GM23338 (cell line): ENCODE results near the gene POLR3K. TPM values are rescaled to one million over a fixed set of nuclear protein-coding genes. Genes with fewer than 3 reads are reported as not detected.

ENCODE experiments used
- ATAC-seq: fragments of 200-7000 bp; cut with Tn5 transposase; 3 replicates; pipeline ENCODE4 v1.9.1; 2020
- DNase-seq: peaks from one replicate; pipeline ENCODE4 v3.0.0-alpha.2; 2015; ENCODE audit warnings: low spot score
- H2AFZ ChIP-seq: fragments of 200-600 bp; sonication (generic); 2 replicates; pipeline ENCODE4 v1.8.0; 2016; ENCODE audit warnings: antibody characterized with exemption, mild to moderate bottlenecking, moderate library complexity
- H3F3A ChIP-seq: fragments of 200-600 bp; sonication (generic); replicated peaks from 2 replicates; pipeline ENCODE4 v1.8.0; 2017; ENCODE audit warnings: antibody characterized with exemption, mixed run types, low read depth
- H3K27ac ChIP-seq: fragments of 200-600 bp; sonication (generic); 2 replicates; pipeline ENCODE4 v1.6.1; 2016; ENCODE audit warnings: low read depth
- H3K27me3 ChIP-seq: fragments of 200-600 bp; sonication (generic); 2 replicates; pipeline ENCODE4 v1.8.0; 2016; ENCODE audit warnings: mild to moderate bottlenecking, mixed run types, moderate library complexity; ENCODE audit not compliant: insufficient read depth
- H3K36me3 ChIP-seq: fragments of 200-600 bp; sonication (generic); 2 replicates; pipeline ENCODE4 v1.8.0; 2016; ENCODE audit warnings: mild to moderate bottlenecking; ENCODE audit not compliant: insufficient read depth
- H3K4me1 ChIP-seq: fragments of 200-600 bp; sonication (generic); 2 replicates; pipeline ENCODE4 v1.8.0; 2016; ENCODE audit warnings: mild to moderate bottlenecking, moderate library complexity; ENCODE audit not compliant: insufficient read depth
- H3K4me2 ChIP-seq: fragments of 200-600 bp; sonication (generic); 2 replicates; pipeline ENCODE4 v1.7.1; 2017; ENCODE audit warnings: mixed run types
- H3K4me3 ChIP-seq: fragments of 200-600 bp; sonication (generic); 2 replicates; pipeline ENCODE4 v1.6.1; 2016; ENCODE audit warnings: mixed run types
- H3K79me2 ChIP-seq: fragments of 200-600 bp; sonication (generic); replicated peaks from 2 replicates; pipeline ENCODE4 v1.8.0; 2017; ENCODE audit warnings: mild to moderate bottlenecking; ENCODE audit not compliant: insufficient read depth
- H3K9me2 ChIP-seq: fragments of 200-600 bp; sonication (generic); 2 replicates; pipeline ENCODE4 v1.8.0; 2017; ENCODE audit not compliant: insufficient read depth
- H4K20me1 ChIP-seq: fragments of 200-600 bp; sonication (generic); replicated peaks from 2 replicates; pipeline ENCODE4 v1.8.0; 2017; ENCODE audit warnings: mild to moderate bottlenecking; ENCODE audit not compliant: insufficient read depth
- H3K27ac Mint-ChIP-seq: 2 replicates; pipeline ENCODE4 v1.8.0; 2020; ENCODE audit warnings: inconsistent platforms, mild to moderate bottlenecking, moderate library complexity, mixed read lengths
- H3K27me3 Mint-ChIP-seq: 3 replicates; pipeline ENCODE4 v1.8.0; 2022; ENCODE audit warnings: low read depth, mild to moderate bottlenecking, moderate library complexity, mixed read lengths, inconsistent platforms; ENCODE audit not compliant: insufficient read depth, poor library complexity
- H3K36me3 Mint-ChIP-seq: 3 replicates; pipeline ENCODE4 v1.8.0; 2021; ENCODE audit warnings: low read depth, mild to moderate bottlenecking, inconsistent platforms, moderate library complexity, mixed read lengths
- H3K4me1 Mint-ChIP-seq: 3 replicates; pipeline ENCODE4 v1.8.0; 2020; ENCODE audit warnings: mild to moderate bottlenecking, inconsistent platforms, mixed read lengths
- H3K4me3 Mint-ChIP-seq: 3 replicates; pipeline ENCODE4 v1.8.0; 2021; ENCODE audit warnings: moderate library complexity, mild to moderate bottlenecking, inconsistent platforms, mixed read lengths
- H3K9me3 Mint-ChIP-seq: 3 replicates; pipeline ENCODE4 v1.8.0; 2020; ENCODE audit warnings: moderate library complexity, mild to moderate bottlenecking, inconsistent platforms, mixed read lengths
- CTCF ChIP-seq, 2 experiments: fragments of 200-600 bp in 1 of 2; sonication (generic) in 1 of 2; conservative IDR thresholded peaks; 2 replicates each; pipeline versions ENCODE4 v1.5.1 to v1.6.1; 2016 to 2017; ENCODE audit warnings: antibody characterized with exemption in 2 of 2, low read depth in 2 of 2, mild to moderate bottlenecking in 2 of 2, moderate library complexity in 1 of 2
- EZH2 ChIP-seq: fragments of 200-600 bp; sonication (generic); IDR thresholded peaks from one replicate; pipeline ENCODE4 v1.8.0; 2017; ENCODE audit warnings: antibody characterized with exemption, mild to moderate bottlenecking, low read depth; ENCODE audit not compliant: unreplicated experiment
- EZH2phosphoT487 ChIP-seq: fragments of 200-600 bp; sonication (generic); IDR thresholded peaks from one replicate; pipeline ENCODE4 v1.8.1; 2018; ENCODE audit warnings: antibody characterized with exemption; ENCODE audit not compliant: unreplicated experiment
- JUNB ChIP-seq: IDR thresholded peaks from one replicate; pipeline ENCODE4 v1.6.1; 2016; ENCODE audit warnings: antibody characterized with exemption; ENCODE audit not compliant: unreplicated experiment
- NANOG ChIP-seq: IDR thresholded peaks from 2 replicates; pipeline ENCODE4 v1.6.1; 2016; ENCODE audit warnings: antibody characterized with exemption, borderline replicate concordance
- POLR2AphosphoS5 ChIP-seq: IDR thresholded peaks from 2 replicates; pipeline ENCODE4 v1.6.1; 2016; ENCODE audit warnings: antibody characterized with exemption, low read depth
- STAT1 ChIP-seq: IDR thresholded peaks from one replicate; pipeline ENCODE4 v1.6.1; 2016; ENCODE audit warnings: antibody characterized with exemption; ENCODE audit not compliant: unreplicated experiment
- ZNF114 ChIP-seq: fragments of 250-450 bp; sonication (Bioruptor Pico); IDR thresholded peaks from 2 replicates; pipeline ENCODE4 v1.5.0; 2020; ENCODE audit warnings: mild to moderate bottlenecking, moderate library complexity
- ZNF462 ChIP-seq: fragments of 250-450 bp; sonication (Bioruptor Pico); IDR thresholded peaks from 2 replicates; pipeline ENCODE4 v1.5.0; 2020; ENCODE audit warnings: mild to moderate bottlenecking, moderate library complexity
- polyA plus RNA-seq: library from polyadenylated mRNA; unstranded; fragments of >200 nt; fragmentation: Nextera tagmentation; extraction: Ambion mirVana; gene quantifications from 2 replicates; pipeline ENCODE4 v1.2.1, GENCODE V29; 2016
- total RNA-seq: library from RNA; depleted of rRNA; stranded (reverse); fragments of >200 nt; shearing (Covaris generic); gene quantifications from 2 replicates; pipeline ENCODE4 v1.2.3, GENCODE V29; 2014

POLR3K gene
- total and polyA plus RNA-seq, 2 experiments from 2014 or later = 17.8 to 58.5 TPM

- TF ChIP-seq ZNF462 (CRISPR knock-in tag) (no peak), JUNB (no peak), STAT1 (no peak), EZH2phosphoT487 (no peak)
These were observed 20.8 kb upstream of the POLR3K start (continued) for GRCh38 chr16:74051-74746.

- Mint-ChIP-seq H3K9me3 (no peaks in the 10 kb centered on the region), H3K4me1 (peaks cover 54% of the 10 kb centered on the region), H3K27me3 (peaks cover 28% of the 10 kb centered on the region), H3K36me3 (no peaks in the 10 kb centered on the region), H3K27ac (peak within 1 kb of the TSS; percentile 70), H3K4me3 (peak within 1 kb of the TSS; percentile 78)
- Histone ChIP-seq H3K27me3 (no peaks in the 10 kb centered on the region), H3K4me3 (peak within 1 kb of the TSS; percentile 76), H4K20me1 (0 out of 2 replicates have a peak, but pooled peaks cover 5% of the 10 kb centered on the region), H2AFZ (peak within 1 kb of the TSS; percentile 74), H3K9me2 (no peaks in the 10 kb centered on the region), H3F3A (peaks cover 17% of the 10 kb centered on the region; the same call in 1 of the 2 replicates), H3K4me1 (peaks cover 45% of the 10 kb centered on the region), H3K4me2 (peak within 1 kb of the TSS; percentile 93), H3K36me3 (no peaks in the 10 kb centered on the region), H3K79me2 (peaks cover 4% of the 10 kb centered on the region; the same call in 1 of the 2 replicates), H3K27ac (0 out of 2 replicates have a peak within 1 kb of the TSS, but pooled peaks have one; percentile 27)
- ATAC-seq = peak; percentile 37
- DNase-seq = peak; percentile 83
- TF ChIP-seq EZH2 (no peak), POLR2AphosphoS5 (no peak), EZH2phosphoT487 (no peak), NANOG (no peak), ZNF114 (no peak), CTCF (conservative IDR thresholded peaks at IDR 0.05; ENCODE audit: low read depth in 2 of 2) (no peak)
These were observed 19.4 kb upstream of the POLR3K start, which contains the start of gene RHBDF1 for GRCh38 chr16:72561-73548. Gene RHBDF1 (minus strand): TSS chr16:72631. CDS start chr16:65015, 7,616 bp downstream.
